TTC549 (cell line): Measurements from ENCODE around the gene INF2.

Experiments used
- FAIRE-seq: peaks from 2 replicates; lab custom pipeline; 2012; peaks lifted over from hg19 to GRCh38; lab: Jason Lieb, UNC

The INF2 gene

GRCh38 chr14:104703269-104703668, 13.9 kb downstream of the INF2 start:
- no peak for FAIRE-seq

DNA sequence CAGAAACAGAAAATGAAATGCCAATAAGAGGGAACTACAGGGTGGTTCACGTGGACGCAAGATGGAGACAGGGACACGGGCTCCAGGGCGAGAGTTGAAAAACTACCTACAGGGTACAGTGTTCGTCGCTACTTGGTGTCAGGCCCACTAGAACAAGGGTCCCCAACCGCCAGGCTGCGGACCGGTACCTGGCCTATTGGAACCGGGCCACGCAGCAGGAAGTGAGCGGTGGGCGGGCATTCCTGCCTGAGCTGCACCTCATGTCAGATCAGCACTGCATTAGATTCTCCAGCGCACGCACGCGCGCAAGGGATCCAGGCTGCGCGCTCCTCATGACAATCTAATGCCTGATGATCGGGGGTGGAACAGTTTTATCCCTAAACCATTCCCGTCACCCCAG, 14.8 kb downstream of the INF2 start:
- FAIRE-seq: no peak

- no peak for FAIRE-seq
These were observed 16.1 kb downstream of the INF2 start for GRCh38 chr14:104705340-104706047.

DNA sequence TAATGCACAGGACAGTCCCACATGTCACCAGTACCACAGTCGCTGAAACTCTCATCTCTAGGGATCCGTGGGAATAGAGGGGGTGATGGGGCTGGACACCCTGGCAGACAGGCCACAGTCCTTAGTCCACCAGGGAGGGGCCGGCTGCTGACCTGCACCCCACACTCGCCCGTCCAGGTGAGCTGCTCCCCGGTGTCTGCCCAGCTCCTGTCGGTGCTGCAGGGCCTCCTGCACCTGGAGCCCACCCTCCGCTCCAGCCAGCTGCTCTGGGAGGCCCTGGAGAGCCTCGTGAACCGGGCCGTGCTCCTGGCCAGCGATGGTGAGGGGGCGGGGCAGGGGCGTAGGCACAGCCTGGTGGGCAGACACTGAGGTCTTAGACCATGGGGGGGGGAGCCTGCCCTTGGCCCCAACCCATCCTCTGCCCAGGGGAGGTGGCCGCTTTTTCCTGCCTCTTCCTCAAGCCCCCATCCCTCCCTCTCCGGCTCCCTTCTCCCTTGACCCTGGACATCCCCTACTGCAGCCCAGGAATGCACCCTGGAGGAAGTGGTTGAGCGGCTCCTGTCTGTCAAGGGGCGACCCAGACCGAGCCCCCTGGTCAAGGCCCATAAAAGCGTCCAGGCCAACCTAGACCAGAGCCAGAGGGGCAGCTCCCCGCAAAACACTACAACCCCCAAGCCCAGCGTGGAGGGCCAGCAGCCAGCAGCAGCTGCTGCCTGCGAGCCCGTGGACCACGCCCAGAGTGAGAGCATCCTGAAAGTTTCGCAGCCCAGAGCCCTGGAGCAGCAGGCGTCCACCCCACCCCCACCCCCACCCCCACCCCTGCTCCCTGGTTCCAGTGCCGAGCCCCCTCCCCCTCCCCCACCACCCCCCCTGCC, 17.6 kb downstream of the INF2 start:
- no peak for FAIRE-seq

GRCh38 chr14:104707608-104708595, 18.5 kb downstream of the INF2 start:
- no peak for FAIRE-seq

- no peak for FAIRE-seq
These were observed 19.3 kb downstream of the INF2 start for GRCh38 chr14:104708606-104709268.

GRCh38 chr14:104709387-104710039, 20.1 kb downstream of the INF2 start:
- no peak for FAIRE-seq

DNA sequence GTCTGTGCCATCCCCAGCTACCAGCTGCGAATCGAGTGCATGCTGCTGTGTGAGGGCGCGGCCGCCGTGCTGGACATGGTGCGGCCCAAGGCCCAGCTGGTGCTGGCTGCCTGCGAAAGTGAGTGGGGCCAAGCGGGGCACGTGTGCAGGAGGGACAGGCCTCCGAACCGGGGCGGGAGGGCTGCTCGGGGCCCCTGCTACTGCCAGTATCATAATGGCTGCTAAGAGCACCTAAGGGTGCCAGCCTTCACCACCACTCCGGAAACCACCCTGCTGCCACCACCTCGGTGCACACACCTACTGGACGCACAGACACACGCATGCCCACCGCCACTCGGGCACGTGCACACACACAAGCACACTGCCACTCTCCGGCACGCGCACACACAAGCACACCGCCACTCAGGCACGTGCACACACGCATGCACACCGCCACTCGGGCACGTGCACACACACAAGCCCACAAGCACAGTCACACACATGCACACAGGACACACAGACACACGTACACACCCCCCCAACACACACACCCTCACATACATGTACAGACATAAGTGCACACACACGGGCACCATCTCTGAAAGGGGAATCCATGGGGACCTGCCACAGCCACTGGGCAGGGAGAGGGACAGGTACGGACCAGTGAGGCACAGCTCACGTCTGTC, 20.8 kb downstream of the INF2 start:
- no peak for FAIRE-seq

DNA sequence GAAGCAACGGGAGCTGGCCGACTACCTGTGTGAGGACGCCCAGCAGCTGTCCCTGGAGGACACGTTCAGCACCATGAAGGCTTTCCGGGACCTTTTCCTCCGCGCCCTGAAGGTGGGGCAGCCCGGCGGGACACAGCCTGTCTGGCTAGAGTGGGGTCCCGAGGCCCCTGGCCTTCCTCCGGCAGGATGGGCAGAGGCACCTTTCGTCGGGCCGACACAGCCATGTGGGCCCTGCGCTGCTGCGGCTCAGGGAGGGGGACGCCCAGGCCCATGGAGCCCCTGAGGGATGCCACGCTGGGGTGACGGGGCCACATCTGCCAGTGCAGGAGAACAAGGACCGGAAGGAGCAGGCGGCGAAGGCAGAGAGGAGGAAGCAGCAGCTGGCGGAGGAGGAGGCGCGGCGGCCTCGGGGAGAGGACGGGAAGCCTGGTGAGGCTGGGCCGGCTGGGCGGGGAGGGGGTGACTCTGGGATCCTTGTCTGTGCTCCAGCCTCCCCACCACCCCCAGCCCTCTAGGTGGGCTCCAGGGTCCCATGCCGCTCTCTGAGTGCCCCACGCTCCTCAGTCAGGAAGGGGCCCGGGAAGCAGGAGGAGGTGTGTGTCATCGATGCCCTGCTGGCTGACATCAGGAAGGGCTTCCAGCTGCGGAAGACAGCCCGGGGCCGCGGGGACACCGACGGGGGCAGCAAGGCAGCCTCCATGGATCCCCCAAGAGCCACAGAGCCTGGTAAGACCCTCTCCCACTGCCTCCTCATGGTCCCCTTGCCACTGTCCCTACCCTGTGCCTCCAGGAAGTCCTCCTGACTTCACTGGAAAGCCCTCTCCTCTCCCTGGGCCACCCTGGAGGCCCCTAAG, 23.7 kb downstream of the INF2 start:
- FAIRE-seq: no peak

- FAIRE-seq: no peak
These were observed 24.6 kb downstream of the INF2 start for GRCh38 chr14:104714066-104714465.

DNA sequence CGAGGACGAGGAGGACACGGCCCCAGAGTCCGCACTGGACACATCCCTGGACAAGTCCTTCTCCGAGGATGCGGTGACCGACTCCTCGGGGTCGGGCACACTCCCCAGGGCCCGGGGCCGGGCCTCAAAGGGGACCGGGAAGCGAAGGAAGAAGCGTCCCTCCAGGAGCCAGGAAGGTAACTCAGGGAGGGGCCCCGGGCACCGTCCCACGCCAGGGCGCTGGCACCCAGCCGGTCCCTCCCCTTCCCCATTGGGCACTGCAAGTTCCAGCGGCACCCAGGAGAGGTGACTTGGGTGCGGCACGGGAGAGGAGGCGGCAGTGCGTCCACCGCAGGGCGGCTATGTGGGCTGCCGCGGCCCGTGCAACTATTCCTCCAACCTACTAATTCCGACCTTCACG, 25.3 kb downstream of the INF2 start:
- FAIRE-seq: no peak

GRCh38 chr14:104715416-104715815, 26.0 kb downstream of the INF2 start:
- no peak for FAIRE-seq

DNA sequence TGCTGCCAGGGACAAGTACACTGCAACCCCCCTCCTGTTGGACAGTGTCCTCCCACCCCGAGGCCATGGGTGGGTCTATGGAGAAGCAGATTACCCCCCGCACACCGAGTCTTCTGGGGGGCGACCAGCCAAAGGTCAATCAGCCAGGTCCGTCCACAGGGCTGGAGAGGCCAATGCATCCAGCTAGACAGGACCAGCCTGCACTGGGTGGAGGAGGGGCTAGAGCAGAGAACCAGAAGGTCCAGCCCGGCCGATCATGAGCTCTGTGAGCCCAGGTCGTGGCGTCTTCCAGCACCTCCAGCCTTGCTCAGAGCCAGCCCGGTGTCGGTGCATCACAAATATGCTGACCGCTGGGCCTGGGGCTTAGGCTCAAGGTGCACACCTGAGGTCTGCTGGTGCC, 26.5 kb downstream of the INF2 start:
- no peak for FAIRE-seq

GRCh38 chr14:104717137-104717536, 27.7 kb downstream of the INF2 start:
- no peak for FAIRE-seq

DNA sequence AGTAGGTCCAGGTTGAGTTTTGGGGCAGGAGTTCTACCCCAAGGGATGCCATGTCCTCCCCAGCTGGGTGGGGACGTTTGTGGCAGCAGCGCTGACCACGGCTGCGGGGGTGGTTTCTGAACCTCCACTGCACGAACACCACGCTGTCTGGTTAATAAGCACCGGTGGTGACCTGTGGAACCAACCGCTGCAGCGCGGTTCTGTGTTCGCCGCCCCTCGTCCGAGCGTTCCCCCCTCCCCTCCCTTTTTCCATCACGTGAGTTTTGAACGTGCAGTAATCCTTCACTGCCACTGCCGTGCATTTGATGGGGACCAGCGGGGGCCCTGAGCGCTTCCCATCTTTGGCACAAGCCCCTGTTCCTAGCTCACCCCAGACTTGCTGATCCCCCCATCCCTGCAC, 28.2 kb downstream of the INF2 start:
- FAIRE-seq: no peak

- no peak for FAIRE-seq
These were observed 28.7 kb downstream of the INF2 start for GRCh38 chr14:104718147-104718546.

DNA sequence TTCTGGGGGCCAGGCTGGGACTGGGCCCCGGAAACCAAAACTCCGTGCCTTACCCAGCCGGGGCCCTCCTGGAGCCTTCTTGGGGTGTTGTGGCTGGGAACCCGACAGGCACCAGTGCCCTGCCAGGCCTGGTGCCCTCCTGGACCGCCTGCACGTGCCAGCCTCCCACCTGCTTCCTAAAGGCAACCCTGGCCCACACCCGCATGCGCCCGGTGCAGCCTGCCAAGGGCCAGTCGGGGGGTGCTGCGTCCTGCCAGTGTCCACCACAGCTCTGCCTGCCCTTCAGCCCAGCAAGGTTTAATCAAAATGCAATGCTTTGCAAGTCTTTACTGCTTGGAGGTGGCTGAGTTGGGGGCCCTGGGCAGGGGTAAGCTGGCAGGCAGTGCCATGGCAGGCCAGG, 29.5 kb downstream of the INF2 start:
- FAIRE-seq: no peak

GRCh38 chr14:104719343-104719742, 29.9 kb downstream of the INF2 start:
- no peak for FAIRE-seq

GRCh38 chr14:104721505-104722431, 32.4 kb downstream of the INF2 start:
- no peak for FAIRE-seq
